Testis (tissue), 3 donors: Measurements from ENCODE around the gene RRM2. TPM values are rescaled to one million over a fixed set of nuclear protein-coding genes. Genes with fewer than 3 reads are reported as not detected.

Source experiments
- DNase-seq: peaks from one replicate; pipeline ENCODE4 v3.0.0-alpha.2; 2019
- H3K27ac ChIP-seq, 2 donors: fragments of 200-600 bp; sonication (generic); one replicate each; pipeline ENCODE4 v1.5.1; 2019
- H3K27me3 ChIP-seq: fragments of 200-600 bp; sonication (generic); one replicate; pipeline ENCODE4 v1.5.1; 2019
- H3K36me3 ChIP-seq: fragments of 200-600 bp; sonication (generic); one replicate; pipeline ENCODE4 v1.5.1; 2017; ENCODE audit warnings: low read depth; ENCODE audit errors: missing control alignments
- H3K4me1 ChIP-seq: fragments of 200-600 bp; sonication (generic); one replicate; pipeline ENCODE4 v1.5.1; 2019
- H3K4me3 ChIP-seq, 2 donors: fragments of 200-600 bp; sonication (generic); one replicate each; pipeline ENCODE4 v1.5.1; 2017 to 2019
- H3K9me3 ChIP-seq: fragments of 200-600 bp; sonication (generic); one replicate; pipeline ENCODE4 v1.5.1; 2017
- CTCF ChIP-seq, 3 experiments: fragments of 450-650 bp in 2 of 3; fragments of 200-600 bp in 1 of 3; sonication (generic) in 1 of 3; IDR thresholded peaks; one replicate each; pipeline ENCODE4 v1.5.1; 2016 to 2019; ENCODE audit warnings: antibody characterized with exemption in 3 of 3, mild to moderate bottlenecking in 2 of 3, moderate library complexity in 1 of 3
- POLR2A ChIP-seq: fragments of 450-650 bp; IDR thresholded peaks from one replicate; pipeline ENCODE4 v1.6.1; 2017; ENCODE audit warnings: antibody characterized with exemption, mild to moderate bottlenecking, moderate library complexity
- WGBS, 2 donors: methylation state at CpG; one replicate each; pipeline ENCODE4 v1.1.5; 2018; 5-methylcytosine and 5-hydroxymethylcytosine counted together
- intact Hi-C: fragments of 100-400 bp; cut with DNase I; formaldehyde crosslinking; loops from one replicate; pipeline ENCODE4 v1.15.1; 2023; ENCODE audit warnings: low total_unique reads
- polyA plus RNA-seq: library from polyadenylated mRNA; stranded (reverse); fragments of 350-450 nt; fragmentation: Illumina TruSeq; extraction: RNeasy Lipid Tissue Mini Kit (QIAGEN cat#74804); gene quantifications from one replicate; pipeline ENCODE4 v1.2.3, GENCODE V29; 2014; ENCODE audit warnings: low read depth, low replicate concordance; ENCODE audit not compliant: insufficient read depth
- total RNA-seq, 2 donors: library from RNA; depleted of rRNA; stranded (reverse); fragments of >200 nt; gene quantifications; one replicate each; pipeline ENCODE4 v1.2.3, GENCODE V29; 2016

Gene RRM2
- total and polyA plus RNA-seq, 3 donors from 2014 or later, result 7.2 to 18.1 (median 14.9) TPM

GRCh38 chr2:10084223-10084865 is 38.2 kb upstream of the RRM2 start:
- TF ChIP-seq POLR2A, result no peak
- no peak for TF ChIP-seq CTCF (IDR thresholded peaks at IDR 0.05)
- 80 to 84% methylated on average over 12 of the region's 12 CpGs for WGBS, 2 donors
- no peak for DNase-seq
- no peaks in the 10 kb centered on the region for H3K27me3 ChIP-seq
- H3K9me3 ChIP-seq, result no peaks in the 10 kb centered on the region
- H3K36me3 ChIP-seq, result no peaks in the 10 kb centered on the region
- H3K4me1 ChIP-seq, result no peaks in the 10 kb centered on the region
- no peak overlapping the region for H3K27ac ChIP-seq
- intact Hi-C loops, result no loop called here
- H3K4me3 ChIP-seq, result no peak overlapping the region

GRCh38 chr2:10085043-10085667 is 37.4 kb upstream of the RRM2 start:
- Histone ChIP-seq H3K4me3 (no peak overlapping the region), H3K4me1 (no peaks in the 10 kb centered on the region), H3K36me3 (no peaks in the 10 kb centered on the region), H3K9me3 (no peaks in the 10 kb centered on the region), H3K27me3 (no peaks in the 10 kb centered on the region), H3K27ac (no peak overlapping the region)
- 68 to 74% methylated on average over 6 of the region's 6 CpGs for WGBS, 2 donors
- intact Hi-C loops, result no loop called here
- no peak for TF ChIP-seq POLR2A
- no peak for DNase-seq

GRCh38 chr2:10085668-10086059 is 36.9 kb upstream of the RRM2 start:
- H3K4me1 ChIP-seq, result no peaks in the 10 kb centered on the region
- DNase-seq, result no peak
- no peaks in the 10 kb centered on the region for H3K27me3 ChIP-seq
- H3K9me3 ChIP-seq, result no peaks in the 10 kb centered on the region
- 90 to 93% methylated on average over 11 of the region's 11 CpGs for WGBS, 2 donors
- H3K36me3 ChIP-seq, result no peaks in the 10 kb centered on the region
- no peak overlapping the region for H3K27ac ChIP-seq
- TF ChIP-seq POLR2A, result no peak
- TF ChIP-seq CTCF (IDR thresholded peaks at IDR 0.05), result no peak
- intact Hi-C loops, result no loop called here
- H3K4me3 ChIP-seq, result no peak overlapping the region

GRCh38 chr2:10086950-10087349 is 35.6 kb upstream of the RRM2 start:
- TF ChIP-seq POLR2A, result no peak
- no peaks in the 10 kb centered on the region for H3K9me3 ChIP-seq
- intact Hi-C loops, result no loop called here
- no peak overlapping the region for H3K4me3 ChIP-seq
- no peak for DNase-seq
- H3K36me3 ChIP-seq, result no peaks in the 10 kb centered on the region
- H3K27ac ChIP-seq, result no peak overlapping the region
- WGBS, 2 donors, result 79 to 80% methylated on average over 4 of the region's 4 CpGs
- H3K27me3 ChIP-seq, result no peaks in the 10 kb centered on the region
- H3K4me1 ChIP-seq, result no peaks in the 10 kb centered on the region

- Histone ChIP-seq H3K36me3 (no peaks in the 10 kb centered on the region), H3K4me1 (no peaks in the 10 kb centered on the region), H3K27ac (no peak overlapping the region), H3K4me3 (no peak overlapping the region), H3K9me3 (no peaks in the 10 kb centered on the region), H3K27me3 (no peaks in the 10 kb centered on the region)
- no peak for TF ChIP-seq CTCF (IDR thresholded peaks at IDR 0.05)
- TF ChIP-seq POLR2A, result no peak
- 79 to 89% methylated on average over 6 to 8 of the region's 8 CpGs for WGBS, 2 donors
- intact Hi-C loops, result no loop called here
- DNase-seq, result no peak
Measured at GRCh38 chr2:10087360-10087759, 35.2 kb upstream of the RRM2 start.
